Left lung (tissue), 10 donors: Measurements from ENCODE around the gene NKRF. TPM values are rescaled to one million over a fixed set of nuclear protein-coding genes. Genes with fewer than 3 reads are reported as not detected.
A peak's percentile ranks its signal among the peaks of the same experiment; 100 is the strongest.

Source experiments
- ATAC-seq: fragments of 200-7000 bp; cut with Tn5 transposase; one replicate; pipeline ENCODE4 v1.9.1; 2020; ENCODE audit warnings: moderate library complexity
- DNase-seq, 4 donors: peaks; one replicate each; pipeline ENCODE4 v3.0.0-alpha.2; 2013 to 2020
- H3K27ac ChIP-seq, 2 donors: fragments of 200-600 bp; sonication (generic) in 1 of 2; one replicate each; pipeline versions ENCODE4 v1.5.0 to v1.8.0; 2020 to 2021
- H3K27me3 ChIP-seq, 2 donors: fragments of 200-600 bp; sonication (generic) in 1 of 2; one replicate each; pipeline versions ENCODE4 v1.5.0 to v1.8.0; 2020 to 2021
- H3K36me3 ChIP-seq, 2 donors: fragments of 200-600 bp; sonication (generic) in 1 of 2; one replicate each; pipeline versions ENCODE4 v1.5.0 to v1.8.0; 2020 to 2021
- H3K4me1 ChIP-seq, 2 donors: fragments of 200-600 bp; one replicate each; pipeline ENCODE4 v1.8.0; 2021
- H3K4me3 ChIP-seq, 2 donors: fragments of 200-600 bp; sonication (generic) in 1 of 2; one replicate each; pipeline versions ENCODE4 v1.5.0 to v1.8.0; 2020 to 2021; ENCODE audit warnings: mild to moderate bottlenecking in 1 of 2
- H3K9me3 ChIP-seq, 2 donors: fragments of 200-600 bp; sonication (generic) in 1 of 2; one replicate each; pipeline versions ENCODE4 v1.5.0 to v1.8.0; 2020 to 2021
- intact Hi-C, 2 donors: fragments of 100-400 bp; cut with DNase I; formaldehyde crosslinking; loops; one replicate each; pipeline versions ENCODE4 v1.11.2 to v1.14.2; 2022
- polyA plus RNA-seq, 6 donors: library from polyadenylated mRNA; unstranded; fragments of 120-200 nt; gene quantifications; one replicate each; pipeline ENCODE4 v1.2.1, GENCODE V29; 2013; ENCODE audit not compliant: insufficient read length in 6 of 6
- total RNA-seq, 2 donors: library from RNA; stranded (reverse); fragmentation: NEBNext Ultra II Directional; extraction: Animal tissue kit (Norgen Biotek cat#: 25700); gene quantifications; one replicate each; pipeline ENCODE4 v1.2.1, GENCODE V29; 2021
- TF ChIP-seq, protein P1 (sequence below), 2 donors: fragments of 200-600 bp; sonication (generic) in 1 of 2; IDR thresholded peaks; one replicate each; pipeline versions ENCODE4 v1.5.0 to v1.8.0; 2021; ENCODE audit warnings: antibody characterized with exemption in 2 of 2
- donor health status: DM: no; HTN: yes; CAD: no.
- donor health status: DM: no; HTN: no; CAD: no.

NKRF gene
- total and polyA plus RNA-seq, 8 donors, result 7.0 to 15.1 (median 12.4) TPM

DNA sequence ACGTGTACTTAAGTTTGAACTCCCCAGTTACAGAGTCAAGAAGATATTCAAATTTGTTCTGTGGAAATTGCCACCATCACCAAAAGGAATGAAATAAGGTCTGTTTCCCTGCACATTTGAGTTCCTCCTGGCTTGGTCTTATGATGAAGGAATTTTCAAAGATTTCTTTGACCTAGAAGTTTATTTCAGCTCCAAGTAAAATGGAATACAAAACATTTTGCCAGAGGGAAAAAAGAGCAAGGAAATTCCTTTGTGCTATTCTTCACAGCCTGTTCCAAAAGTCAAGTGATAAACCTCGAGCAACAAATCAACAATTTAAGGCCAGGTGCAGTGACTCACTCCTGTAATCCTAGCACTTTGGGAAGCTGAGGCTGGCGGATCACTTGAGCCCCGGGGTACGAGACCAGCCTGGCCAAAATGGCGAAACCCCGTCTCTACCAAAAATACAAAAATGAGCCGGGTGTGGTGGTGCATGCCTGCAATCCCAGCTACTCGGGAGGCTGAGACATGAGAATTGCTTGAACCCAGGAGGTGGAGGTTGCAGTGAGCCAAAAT is 3.4 kb downstream of the NKRF start:
- intact Hi-C loops, result no loop called here
- no peak for ATAC-seq
- peaks cover 0 to 7% of the 10 kb centered on the region in 2 donors for H3K4me1 ChIP-seq
- no peak for DNase-seq
- TF ChIP-seq, protein P1, sequence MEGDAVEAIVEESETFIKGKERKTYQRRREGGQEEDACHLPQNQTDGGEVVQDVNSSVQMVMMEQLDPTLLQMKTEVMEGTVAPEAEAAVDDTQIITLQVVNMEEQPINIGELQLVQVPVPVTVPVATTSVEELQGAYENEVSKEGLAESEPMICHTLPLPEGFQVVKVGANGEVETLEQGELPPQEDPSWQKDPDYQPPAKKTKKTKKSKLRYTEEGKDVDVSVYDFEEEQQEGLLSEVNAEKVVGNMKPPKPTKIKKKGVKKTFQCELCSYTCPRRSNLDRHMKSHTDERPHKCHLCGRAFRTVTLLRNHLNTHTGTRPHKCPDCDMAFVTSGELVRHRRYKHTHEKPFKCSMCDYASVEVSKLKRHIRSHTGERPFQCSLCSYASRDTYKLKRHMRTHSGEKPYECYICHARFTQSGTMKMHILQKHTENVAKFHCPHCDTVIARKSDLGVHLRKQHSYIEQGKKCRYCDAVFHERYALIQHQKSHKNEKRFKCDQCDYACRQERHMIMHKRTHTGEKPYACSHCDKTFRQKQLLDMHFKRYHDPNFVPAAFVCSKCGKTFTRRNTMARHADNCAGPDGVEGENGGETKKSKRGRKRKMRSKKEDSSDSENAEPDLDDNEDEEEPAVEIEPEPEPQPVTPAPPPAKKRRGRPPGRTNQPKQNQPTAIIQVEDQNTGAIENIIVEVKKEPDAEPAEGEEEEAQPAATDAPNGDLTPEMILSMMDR (IDR thresholded peaks at IDR 0.05), result no peak
- H3K9me3 ChIP-seq, result no peaks in the 10 kb centered on the region
- no peaks in the 10 kb centered on the region for H3K27me3 ChIP-seq
- H3K36me3 ChIP-seq, result no peaks in the 10 kb centered on the region
- H3K4me3 ChIP-seq, result no peak overlapping the region
- no peak overlapping the region for H3K27ac ChIP-seq

DNA sequence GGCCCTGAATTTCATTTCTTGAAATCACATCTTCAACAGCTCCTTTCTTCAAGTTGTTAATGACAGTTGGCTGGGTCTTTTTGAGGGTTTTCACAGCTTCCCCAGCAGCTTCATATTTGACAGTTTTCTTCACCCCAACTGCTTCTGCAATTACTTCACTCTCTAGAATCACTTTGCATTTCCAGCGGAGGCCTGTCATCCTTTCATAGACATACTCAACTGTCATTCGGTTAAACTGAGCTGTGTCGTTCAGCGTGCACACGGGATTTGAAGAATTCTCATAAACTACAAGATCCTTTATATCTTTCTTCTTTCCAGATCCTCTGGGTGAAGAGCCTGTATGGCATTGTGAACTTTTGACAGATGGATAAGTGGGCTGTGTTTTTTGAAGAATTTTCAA is 16.4 kb downstream of the NKRF start:
- peaks cover 0 to 35% of the 10 kb centered on the region in 2 donors for H3K36me3 ChIP-seq
- TF ChIP-seq, protein P1 (IDR thresholded peaks at IDR 0.05), result no peak
- no peak overlapping the region for H3K27ac ChIP-seq
- intact Hi-C loops, result no loop called here
- ATAC-seq (no peak), DNase-seq (no peak)
- H3K27me3 ChIP-seq, result no peaks in the 10 kb centered on the region
- H3K4me3 ChIP-seq, result no peak overlapping the region
- no peaks in the 10 kb centered on the region for H3K4me1 ChIP-seq
- H3K9me3 ChIP-seq, result no peaks in the 10 kb centered on the region

DNA sequence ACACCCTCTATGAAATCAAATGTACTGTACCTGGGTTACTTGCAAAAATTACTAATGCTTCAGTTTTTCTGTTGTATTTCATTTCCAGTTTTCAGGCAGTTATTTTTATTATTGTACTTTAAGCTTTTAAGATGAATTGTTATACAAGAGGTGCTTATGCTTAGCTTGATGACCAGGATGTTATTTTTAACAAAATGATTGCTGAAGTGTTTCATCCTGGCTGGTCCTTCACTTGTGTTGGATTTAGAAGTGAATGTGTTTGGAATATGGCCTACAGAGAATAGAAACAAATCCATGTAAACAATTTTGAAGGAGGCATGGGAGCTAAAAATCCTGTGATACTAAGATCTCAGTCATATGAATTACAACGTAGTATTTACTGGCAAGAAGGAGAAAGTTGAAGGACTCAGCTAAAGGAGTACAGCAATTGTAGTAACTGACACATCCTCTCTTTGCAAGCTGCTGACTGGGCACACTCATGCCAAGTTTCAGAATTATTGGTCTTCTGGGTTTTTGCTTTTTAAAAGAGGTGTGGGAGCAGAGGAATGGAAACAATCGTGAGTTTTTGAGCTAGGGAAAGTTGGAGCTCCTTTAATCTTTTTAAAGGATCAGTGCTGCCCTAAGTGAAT is 22.7 kb downstream of the NKRF start:
- no peaks in the 10 kb centered on the region for H3K9me3 ChIP-seq
- no peaks in the 10 kb centered on the region for H3K4me1 ChIP-seq
- H3K27ac ChIP-seq, result no peak overlapping the region
- DNase-seq, result no peak
- intact Hi-C loops, result no loop called here
- no peak for ATAC-seq
- TF ChIP-seq, protein P1 (IDR thresholded peaks at IDR 0.05), result no peak
- peaks cover 0 to 7% of the 10 kb centered on the region in 2 donors for H3K36me3 ChIP-seq
- no peaks in the 10 kb centered on the region for H3K27me3 ChIP-seq
- no peak overlapping the region for H3K4me3 ChIP-seq

DNA sequence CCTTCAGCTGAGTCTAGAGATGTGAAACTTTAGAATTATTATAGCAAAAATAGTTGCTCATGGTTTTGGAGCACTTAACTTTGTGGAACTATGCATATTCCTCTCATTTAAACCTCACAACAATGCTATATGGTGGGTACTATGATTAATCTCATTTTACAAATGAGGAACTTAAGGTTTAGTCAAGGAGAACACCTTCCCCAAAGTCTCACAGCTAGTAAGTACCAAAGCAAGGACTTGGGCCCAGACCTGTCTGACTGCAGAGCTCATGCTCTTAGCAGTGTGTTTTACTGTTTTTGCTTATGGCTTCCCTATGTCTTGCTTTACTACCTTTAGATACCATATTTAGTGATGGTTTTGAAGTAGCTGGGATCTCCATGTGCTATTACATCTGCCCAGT is 26.8 kb downstream of the NKRF start:
- peaks cover 0 to 10% of the 10 kb centered on the region in 2 donors for H3K4me1 ChIP-seq
- DNase-seq, result no peak
- H3K36me3 ChIP-seq, result peaks cover 0 to 7% of the 10 kb centered on the region in 2 donors
- TF ChIP-seq, protein P1 (IDR thresholded peaks at IDR 0.05), result no peak
- no peak overlapping the region for H3K27ac ChIP-seq
- intact Hi-C loops, result no loop called here
- no peaks in the 10 kb centered on the region for H3K9me3 ChIP-seq
- no peaks in the 10 kb centered on the region for H3K27me3 ChIP-seq
- H3K4me3 ChIP-seq, result no peak overlapping the region
- ATAC-seq, result no peak

DNA sequence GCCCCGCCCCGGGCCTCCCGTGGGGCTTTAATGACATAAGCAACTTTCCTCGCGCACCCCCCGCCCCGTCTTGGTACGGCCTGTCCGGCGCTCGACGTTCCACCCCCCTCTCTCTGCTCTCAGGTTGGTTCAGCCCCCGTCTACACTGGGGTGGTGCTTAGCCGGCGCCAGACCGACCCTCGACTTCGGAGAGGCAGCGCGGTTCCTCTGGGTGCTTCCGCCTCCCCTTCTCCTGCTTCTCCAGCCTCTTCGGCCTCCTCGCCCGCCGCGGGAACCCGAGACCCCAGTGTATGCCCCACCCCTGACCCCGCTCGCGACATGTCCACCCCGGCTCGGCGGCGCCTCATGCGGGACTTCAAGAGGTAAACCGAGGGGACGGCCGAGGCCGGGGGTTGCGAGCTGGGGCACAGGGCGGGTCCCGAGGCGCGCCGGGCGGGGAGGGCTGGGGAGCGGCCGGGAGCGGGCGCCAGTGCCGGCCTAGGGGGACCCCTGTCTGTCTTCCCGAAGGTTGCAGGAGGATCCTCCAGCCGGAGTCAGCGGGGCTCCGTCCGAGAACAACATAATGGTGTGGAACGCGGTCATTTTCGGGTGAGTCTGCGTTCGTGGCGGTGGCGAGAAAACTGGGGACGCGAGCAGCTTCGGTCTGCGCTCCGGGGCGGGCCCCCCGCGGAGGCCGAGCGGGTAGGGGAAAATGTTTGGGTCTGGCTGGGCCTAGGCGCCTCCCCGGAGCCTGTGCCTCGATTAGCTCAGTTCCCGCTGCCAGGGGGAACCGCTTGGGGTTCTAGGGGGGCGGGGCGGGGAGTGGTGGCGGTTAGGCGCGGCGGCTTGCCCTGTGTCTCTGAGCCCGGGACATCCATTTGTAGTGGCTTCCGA is 31.6 kb downstream of the NKRF start, which contains the start of gene UBE2A:
Gene UBE2A (plus strand): TSS at position 170 of the 873 bp plus-strand sequence. CDS start 149 bp downstream, at position 319.
- Histone ChIP-seq H3K4me1 (peaks cover 0 to 10% of the 10 kb centered on the region in 2 donors), H3K9me3 (no peaks in the 10 kb centered on the region), H3K27ac (peak within 1 kb of the TSS; percentile 89 to 90), H3K36me3 (no peaks in the 10 kb centered on the region), H3K27me3 (no peaks in the 10 kb centered on the region), H3K4me3 (peak within 1 kb of the TSS; percentile 42 to 65)
- TF ChIP-seq, protein P1 (IDR thresholded peaks at IDR 0.05), result no peak
- ATAC-seq, result peak; percentile 98
- intact Hi-C loops, result no loop called here
- peak; percentile 84 to 95 (median 92) for DNase-seq
